Esophagus mucosa (tissue), 1 donor: Measurements from ENCODE around the gene INO80C. TPM values are rescaled to one million over a fixed set of nuclear protein-coding genes. Genes with fewer than 3 reads are reported as not detected.
A peak's percentile ranks its signal among the peaks of the same experiment; 100 is the strongest.

Experiments used
- ATAC-seq: fragments of 200-7000 bp; cut with Tn5 transposase; one replicate; pipeline ENCODE4 v1.9.1; 2020
- total RNA-seq: library from RNA; stranded (reverse); gene quantifications from one replicate; pipeline ENCODE4 v1.2.4, GENCODE V29; 2023
- donor health status: DM: yes; HTN: yes; CAD: no.

INO80C gene
- total RNA-seq, 1 donor from 2014 or later, result 63.3 TPM

DNA sequence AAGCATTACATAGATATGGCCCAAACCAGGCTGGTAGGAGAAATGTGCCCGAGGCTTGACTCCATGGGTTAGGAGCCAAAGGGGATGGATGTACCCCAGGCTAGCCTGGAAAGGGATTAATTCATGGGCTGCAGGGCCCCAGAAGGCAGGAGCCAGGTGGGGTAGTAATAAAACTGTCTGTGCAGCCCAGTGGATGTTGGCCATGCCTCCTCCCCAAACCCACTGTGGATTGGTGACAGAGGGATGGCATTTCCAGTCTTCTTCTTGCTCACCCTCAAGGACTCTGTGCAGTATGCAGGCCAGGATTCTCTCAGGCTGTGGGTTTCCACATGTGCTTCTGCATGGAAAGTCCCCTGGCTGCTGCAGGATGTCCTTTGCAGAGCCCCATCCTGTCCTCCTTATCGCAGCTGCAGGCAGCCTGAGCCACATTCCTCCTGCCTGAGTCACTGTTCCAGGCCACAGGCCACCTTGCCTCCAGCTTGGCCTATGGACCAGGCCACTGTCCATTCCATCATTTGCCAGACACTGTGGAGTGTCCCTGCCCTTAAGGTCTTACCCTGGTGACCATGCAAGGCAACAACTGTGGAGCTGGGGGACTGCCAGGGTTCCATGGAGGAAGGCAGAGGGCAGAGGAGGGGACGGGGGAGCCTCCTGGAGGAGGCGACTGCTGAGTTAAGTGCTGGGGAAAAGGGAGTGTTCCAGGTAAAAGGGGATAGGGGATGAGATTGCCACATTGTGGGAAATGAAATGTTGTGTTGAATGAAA is 38.9 kb downstream of the INO80C start:
- peak; percentile 47 for ATAC-seq

DNA sequence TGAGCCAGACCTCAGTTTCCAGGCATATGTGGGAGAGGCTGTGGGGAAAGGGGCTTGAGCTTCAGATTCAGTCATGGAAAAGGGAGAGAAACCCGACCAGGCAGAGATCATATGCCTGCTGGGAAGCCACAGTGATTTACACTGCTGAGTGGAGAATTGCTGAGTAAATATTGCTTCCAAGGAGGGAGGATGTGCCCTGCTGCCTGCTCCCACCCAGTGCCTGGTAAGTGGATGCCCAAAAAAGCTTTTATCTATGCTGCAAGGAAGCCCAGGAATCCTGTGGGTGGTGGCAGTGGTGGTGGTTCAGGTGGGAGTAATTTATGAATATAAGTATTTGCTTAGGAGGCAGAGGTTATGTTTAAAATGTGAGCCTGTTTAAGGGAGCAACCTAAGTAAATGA is 39.5 kb downstream of the INO80C start:
- ATAC-seq, result no peak

DNA sequence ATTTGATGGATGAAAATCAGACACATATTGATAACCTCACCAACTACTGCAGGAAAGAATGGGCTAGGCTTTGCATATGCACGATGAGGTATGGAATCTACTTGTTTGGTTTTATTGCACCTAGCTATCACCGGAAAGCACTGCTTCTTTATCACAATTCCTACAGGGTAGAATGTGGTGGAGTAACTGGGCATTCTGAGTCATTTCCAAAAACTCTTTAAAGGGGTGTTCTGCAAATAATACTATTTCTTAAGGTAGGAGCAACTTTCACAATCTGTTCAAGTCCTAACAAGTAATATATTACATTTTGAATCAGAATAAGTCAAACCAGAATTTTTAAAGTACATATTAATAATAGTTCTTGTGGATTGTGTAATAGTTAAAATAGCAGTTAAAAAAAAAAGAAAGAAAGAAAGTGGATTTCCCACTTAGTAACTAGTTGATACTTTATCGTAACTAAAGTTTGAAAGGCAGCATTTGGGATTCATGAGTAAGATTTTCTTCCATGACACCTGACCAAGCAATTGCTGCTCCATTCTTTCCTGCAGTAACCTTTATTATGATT is 40.5 kb downstream of the INO80C start:
- peak; percentile 63 for ATAC-seq

DNA sequence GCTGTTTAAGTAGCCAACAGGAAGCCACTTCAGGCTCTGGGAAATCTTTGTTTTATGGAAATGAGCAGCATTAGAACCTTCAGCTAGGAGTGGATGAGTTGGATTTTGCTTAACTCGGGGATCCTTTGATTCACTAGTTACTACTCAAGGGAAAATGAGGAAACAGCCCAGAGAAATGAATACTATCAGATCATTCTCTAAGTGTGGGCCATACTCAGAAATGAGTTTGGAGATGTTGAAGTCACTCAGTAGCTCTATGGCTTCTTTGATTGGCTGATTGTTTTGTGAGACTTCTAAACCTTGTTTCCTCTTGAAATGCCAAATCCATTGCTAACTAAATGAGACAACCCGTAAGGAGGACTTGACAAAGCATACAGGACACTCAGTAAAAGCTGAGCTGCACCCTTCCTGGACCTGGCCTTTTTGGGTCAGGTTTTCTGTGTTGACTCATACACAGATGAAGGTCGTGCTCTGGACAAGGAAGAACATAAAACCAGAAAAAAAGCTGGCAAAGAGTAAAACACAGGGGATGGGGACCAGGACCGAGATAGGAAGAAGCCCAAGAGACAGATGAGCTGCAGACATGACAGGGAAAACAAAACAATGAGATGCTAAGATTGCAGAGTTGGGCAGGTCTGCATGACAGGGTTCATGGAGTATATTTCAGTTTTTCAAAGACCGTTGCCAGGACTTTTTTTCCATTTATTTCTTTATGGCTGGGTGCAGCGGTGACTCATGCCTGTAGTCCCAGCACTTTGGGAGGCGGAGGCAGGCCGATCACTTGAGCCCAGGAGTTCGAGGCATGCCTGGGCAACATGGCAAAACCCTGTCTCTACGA is 41.6 kb downstream of the INO80C start:
- peak; percentile 79 for ATAC-seq

DNA sequence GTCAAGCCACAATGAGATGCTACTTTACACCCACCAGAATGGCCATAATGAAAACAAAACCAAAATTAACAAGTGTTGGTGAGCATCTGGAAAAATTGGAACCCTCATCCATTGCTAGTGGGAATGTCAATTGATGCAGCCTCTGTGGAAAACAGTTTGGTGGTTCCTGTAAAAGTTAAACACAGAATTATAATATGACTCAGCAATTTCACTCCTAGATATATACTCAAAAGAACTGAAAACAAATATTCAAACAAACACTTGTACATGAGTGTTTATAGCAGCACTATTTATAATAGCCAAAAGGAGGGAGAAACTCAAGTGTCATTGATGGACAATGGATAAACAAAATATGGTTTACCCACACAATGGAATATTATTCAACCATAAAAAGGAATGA is 43.0 kb downstream of the INO80C start:
- ATAC-seq, result no peak

DNA sequence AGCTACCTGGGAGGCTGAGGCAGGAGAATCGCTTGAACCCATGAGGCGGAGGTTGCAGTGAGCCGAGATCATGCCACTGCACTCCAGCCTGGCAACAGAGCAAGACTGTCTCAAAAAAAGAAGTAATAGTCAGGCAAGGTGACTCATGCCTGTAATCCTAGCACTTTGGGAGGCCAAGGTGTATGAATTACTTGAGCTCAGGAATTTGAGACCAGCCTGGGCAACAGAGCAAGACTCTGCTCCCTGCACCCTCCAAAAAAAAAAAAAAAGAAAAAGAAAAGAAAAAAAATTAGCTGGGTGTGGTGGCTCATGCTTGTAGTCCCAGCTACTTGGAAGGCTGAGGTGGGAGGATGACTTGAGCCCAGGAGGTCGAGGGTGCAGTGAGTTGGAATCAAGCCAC is 44.7 kb downstream of the INO80C start:
- ATAC-seq, result peak; percentile 59

DNA sequence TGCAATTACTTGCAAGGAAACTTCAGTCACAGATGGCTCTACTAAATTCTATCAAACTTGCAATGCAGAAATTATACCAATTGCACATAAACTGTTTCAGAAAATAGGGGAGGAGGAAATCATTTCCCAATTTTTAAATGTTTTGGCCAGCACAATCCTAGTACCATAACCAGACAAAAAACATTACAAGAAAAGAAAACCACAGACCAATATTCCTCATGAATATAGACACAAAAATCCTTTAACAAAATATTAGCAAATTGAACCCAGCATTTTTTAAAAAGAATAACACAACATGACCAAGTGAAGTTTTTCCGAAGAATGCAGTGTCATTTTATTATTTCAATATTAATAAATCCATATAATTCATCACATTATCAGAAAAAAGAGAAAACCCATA is 45.8 kb downstream of the INO80C start:
- ATAC-seq, result no peak

DNA sequence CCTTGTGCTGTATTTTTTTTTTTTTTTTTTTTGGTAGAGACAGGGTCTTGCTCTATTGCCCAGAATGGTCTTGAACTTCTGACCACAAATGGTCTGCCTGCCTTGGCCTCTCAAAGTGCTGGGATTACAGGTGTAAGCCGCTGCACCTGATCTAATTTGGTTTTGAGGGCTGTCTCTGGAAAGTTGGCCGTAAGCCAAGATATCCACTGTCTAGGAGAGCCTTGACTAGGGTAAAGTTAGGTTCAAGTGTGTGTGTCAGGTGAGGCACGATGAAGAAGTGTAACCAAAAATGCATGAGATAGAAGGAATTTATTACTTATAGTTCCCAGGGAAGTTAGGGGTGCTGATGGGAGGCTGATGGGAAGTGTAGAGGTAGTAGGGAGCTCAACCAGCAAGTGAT is 46.7 kb downstream of the INO80C start:
- no peak for ATAC-seq

DNA sequence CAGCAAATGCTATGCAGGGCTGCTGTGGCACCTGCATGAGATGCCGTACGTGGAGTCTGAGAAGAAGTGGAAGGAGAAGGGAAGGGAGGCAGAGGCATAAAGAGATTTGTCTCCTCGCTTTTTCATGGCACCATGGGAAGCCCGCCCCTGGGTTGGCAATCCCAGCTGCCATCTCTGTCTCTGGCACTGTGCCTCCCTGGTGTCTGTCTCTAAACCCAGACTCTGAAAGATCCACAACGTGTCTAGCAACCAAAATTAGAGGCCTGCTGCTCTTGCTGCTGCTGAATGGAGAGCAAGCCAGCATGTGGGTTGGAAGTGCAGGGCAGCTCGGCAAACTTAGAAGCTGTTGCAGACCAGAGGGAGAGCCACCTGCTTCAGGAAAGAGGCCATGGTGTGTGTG is 53.1 kb downstream of the INO80C start:
- ATAC-seq, result no peak

DNA sequence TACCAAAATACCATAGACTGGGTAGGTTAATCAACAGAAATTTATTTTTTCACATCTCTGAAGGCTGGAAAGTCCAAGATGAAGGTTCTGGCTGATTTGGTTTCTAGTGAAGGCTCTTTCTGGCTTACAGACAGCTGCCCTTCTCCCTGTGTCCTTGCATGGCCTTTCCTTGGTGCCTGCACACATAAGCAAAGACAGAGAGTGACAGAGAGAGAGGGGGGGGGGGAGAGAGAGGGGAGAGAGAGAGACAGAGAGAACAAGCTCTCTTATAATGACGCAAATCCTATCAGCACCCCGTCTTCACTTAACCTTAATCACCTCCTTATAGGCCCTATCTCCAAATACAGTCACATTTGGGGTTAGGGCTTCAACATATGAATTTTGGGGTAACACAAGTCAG is 53.9 kb downstream of the INO80C start:
- ATAC-seq, result no peak

DNA sequence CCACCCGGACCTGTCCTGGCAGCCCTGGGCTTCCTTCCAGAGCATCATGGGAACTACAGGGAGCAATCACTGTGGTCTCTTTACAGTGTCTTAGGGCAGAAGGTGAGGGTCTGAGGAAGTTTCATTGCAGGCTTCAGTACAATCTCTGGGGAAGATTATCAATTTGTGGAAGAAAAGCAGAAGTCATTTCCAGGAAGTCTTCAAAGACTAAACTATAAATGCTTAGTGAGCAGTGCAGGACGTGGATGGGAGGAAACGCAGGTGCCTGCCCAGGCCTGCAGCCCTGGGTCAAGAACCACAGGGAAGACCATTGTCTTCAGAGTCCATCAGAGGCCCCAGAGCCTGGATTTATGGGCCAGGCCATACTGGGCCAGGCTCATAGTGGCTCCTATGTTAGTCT is 54.3 kb downstream of the INO80C start:
- ATAC-seq, result no peak

DNA sequence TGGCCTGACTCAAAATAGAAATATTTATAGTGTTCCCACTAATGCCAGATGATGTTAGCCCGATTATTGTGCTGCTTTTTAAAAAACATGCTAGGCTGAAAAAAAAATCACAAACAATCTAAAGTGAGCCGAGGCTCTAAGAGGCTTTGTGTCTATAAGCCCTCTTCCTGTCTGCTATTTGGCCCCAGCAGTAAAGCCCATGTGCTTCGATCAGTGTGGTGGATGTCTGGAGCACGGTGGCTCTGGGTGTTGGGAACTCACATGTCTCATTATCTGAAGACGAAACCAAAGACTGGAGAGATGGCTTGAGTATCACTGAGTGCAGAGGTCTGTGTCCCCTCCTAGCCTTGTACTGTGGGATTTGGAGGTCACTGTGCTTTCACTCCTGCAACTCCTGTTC is 55.1 kb downstream of the INO80C start:
- no peak for ATAC-seq

DNA sequence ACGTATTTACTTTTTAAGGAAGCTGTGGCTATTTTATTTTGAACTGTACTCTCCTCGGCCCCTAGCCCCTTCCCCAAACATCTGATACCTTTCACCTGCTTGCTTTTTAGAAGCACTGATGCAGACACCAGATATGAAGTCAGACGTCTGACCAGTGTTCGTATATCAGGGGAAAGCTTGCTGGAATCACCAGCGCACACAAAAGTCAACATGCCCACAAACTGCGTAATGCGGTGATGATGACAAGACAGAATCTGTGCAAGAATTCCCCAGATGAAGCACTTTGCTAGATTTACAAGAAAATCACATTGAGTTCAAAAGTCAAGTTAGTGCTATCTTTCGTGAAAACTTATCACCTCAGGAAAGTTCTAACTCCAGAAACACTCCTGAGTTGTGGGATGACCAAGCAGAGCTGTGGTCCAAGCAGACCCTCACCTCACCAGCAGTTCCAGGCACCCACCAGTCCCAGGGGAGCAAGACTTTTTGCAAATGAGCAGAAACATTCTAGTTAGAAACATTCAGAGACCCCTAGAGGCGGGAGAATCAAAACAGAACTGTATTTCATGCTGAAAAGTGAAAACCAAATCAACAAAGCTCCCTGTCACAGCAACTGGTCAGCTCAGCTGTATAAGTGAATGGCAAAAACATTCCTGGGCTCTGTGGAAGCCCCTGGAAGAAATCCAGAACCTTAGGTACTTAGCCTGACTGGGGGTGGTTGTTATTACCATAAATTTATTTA is 55.7 kb downstream of the INO80C start:
- ATAC-seq, result peak; percentile 41

DNA sequence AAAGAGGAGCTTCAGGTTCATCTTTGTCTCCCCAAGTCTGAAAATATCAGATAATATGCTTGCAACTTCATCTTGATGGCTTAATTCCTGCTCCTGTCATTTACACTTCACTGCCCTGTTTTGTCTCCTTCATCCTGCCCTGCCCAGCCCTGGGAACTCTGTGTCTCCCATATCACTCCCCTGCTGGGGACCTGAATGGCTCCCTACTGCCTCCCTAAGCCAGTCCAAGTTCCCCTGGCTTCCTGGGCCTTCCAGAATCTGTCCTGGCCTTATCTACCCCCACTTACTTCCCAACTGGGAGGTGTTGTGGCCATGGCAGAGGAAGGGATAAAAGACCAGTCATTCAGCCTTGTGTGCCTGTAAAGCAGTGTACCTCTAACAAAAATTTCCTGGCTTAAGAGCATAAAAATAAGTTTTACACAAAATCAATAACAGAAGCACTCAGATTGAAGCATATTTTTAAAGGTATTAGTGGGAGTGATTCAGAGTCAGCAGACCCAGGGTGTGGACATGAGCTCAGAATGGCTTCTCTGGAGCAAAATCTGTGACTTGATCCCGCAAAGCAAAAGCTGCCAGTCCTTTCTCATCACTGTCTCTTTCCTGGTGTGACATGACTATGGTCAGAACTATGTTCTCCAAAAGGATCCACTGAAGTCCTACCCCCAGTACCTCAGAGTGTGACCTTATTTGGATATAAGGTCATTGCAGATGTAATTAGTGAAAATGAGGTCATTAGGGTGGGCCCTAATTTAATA is 59.1 kb downstream of the INO80C start:
- ATAC-seq, result peak; percentile 90

DNA sequence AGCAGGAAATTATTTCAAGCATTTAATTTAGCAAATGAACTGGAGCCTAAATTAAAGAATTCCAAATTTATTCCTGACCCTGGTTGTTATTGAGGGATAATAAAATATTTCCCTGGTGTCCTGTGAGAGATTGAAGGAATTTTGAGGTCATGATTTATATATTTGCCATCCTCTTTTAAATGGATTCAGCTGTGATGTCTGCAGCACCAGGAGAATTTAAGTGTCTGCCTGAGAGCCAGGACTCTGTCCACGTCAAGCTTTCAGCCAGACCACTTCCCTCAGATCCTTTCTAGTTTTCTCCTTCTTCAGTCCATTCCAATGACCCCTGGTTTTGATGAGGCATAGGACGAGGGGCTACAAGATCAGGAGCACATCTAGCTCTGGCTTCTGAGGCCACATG is 59.9 kb downstream of the INO80C start:
- ATAC-seq, result no peak

DNA sequence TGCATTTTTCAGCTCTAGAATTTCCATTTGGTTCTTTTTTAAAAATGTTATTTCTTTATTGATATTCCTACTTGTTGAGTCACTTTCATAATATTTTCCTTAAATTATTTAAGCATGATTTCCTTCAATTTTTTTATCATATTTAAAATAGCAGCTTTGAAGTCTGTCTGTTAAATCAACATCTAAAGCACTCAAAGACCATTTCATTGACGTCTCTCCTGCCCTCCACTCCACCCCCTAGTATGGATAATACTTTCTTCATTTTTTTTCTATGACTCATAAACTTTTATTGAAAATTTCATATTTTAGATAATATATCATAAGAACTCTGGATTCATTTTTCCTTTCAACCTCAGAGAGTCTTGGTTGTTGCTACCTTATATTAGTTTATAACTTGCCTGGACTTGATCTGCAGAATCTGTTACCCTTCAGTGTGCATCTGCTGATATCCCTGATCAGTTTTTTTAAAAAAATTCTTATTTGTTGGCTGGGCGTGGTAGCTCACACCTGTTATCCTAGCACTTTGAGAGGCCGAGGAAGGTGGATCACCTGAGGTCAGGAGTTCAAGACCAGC is 61.6 kb downstream of the INO80C start:
- no peak for ATAC-seq

DNA sequence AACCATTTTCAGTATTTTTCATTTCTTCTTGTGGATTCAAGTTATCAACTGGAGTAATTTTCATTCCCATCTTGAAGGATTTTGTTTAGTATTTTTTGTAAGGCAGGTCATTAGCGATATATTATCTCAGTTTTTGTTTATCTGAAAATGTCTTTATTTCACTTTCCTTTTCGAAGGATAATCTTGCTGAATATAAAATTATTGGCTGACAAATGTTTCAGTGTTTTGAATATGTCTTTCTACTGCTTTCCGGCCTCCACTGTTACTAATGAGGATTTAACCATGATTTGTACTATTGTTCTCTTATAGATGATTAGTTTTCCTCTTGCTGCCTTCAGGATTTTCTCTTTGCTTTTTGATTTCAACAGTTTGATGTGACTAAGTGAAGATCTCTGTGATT is 62.4 kb downstream of the INO80C start:
- no peak for ATAC-seq

DNA sequence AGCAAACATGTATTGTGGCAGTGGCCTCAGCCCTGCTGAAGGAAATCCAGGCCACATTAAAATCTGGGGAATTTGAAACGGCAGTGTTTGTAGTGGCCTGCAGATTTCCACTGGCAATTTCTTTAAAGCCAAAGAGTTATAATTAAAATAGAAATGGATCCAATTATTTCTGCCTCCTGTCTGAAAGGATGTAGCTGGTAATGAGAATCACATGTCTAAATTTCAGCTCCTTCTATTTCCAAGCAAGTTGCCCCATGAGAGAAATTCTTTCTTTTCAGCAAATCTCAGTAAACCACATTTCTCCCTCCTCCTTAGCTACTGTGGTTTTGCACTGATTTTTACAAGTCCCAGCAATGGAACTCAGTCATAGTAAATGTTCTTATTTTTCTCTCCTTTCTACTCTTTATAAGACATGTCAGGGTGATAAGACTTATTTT is 65.2 kb downstream of the INO80C start:
- no peak for ATAC-seq

DNA sequence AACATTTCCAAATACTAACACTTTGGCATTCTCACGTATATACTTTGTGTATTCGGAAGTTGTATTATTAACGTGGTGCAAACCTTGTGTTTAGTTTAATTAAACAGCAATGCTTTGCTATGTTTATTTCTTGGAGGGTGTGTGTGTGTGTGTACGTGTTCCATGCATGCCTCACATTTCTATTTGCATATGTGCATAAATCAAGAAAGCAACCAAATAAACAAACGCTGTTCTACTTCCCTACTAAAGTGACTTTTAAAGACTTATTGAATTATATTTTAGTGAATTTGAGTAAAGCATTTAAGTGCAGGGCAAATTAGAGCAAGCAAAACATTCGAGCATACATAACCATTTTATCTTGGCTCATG is 66.4 kb downstream of the INO80C start:
- ATAC-seq, result no peak

DNA sequence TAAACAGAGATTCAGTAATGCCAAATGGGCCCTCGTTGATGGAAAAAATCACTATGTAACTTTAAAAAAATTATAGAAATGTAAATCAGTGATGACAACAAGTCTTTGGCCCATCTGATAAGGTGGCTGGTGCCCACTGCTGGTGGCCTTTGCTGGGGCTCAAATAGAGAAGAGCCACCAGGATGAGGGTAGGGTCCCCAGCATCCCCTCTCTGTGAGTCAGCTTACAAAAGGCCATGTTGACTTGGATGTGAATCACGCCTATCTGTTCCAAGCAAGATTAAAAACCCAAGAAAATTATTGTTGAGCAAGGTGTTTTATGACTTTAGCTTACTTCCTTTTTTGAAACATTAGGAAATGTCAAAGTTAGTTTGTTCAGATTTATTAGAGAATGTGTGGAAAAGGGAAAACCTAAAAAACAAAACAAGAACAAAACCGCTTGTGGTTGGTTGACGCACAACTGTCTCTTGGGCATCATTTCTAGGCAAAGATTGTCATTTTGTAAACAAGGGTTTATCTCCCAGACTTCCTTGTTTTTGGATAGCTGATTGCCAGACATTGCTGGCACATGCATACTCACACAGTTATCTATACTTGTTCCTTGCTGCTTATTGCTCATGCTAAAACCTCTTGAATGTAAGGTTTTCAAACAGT is 66.9 kb downstream of the INO80C start:
- no peak for ATAC-seq

DNA sequence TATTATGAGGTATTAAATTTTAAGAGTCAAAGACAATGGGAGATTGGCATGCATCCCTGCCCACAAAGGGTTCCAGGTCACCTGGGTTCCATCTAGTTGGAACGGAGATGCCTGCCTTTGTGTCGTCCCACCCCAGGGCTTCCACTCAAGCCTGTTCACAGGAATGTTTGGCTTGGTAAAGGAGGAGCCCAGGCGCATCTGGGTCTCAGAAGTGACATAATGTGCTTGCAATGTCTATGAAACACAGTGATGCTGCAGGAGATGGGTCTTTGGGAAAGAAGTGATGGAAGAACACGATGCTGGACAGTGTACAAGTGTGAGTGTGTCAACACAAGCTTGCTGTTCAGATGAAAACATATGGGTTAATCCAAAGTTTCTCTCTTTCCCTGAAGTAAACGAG is 71.0 kb downstream of the INO80C start:
- ATAC-seq, result no peak
